Cardiac fibroblast (primary cell): Measurements from ENCODE around the gene VSIG2.
A peak's percentile ranks its signal among the peaks of the same experiment; 100 is the strongest.

Experiments
- DNase-seq, 2 donors: peaks; one replicate each; pipeline versions ENCODE4 v3.0.0 to v3.0.0-alpha.2; 2010; ENCODE audit warnings: low read depth in 2 of 2
- H3K4me3 ChIP-seq, 2 donors: replicated peaks in 1 of 2; 1 replicate in 1 of 2; 2 replicates in 1 of 2; pipeline ENCODE4 v1.5.1; 2011; ENCODE audit warnings: low read depth in 2 of 2, low read length in 2 of 2, mild to moderate bottlenecking in 2 of 2, moderate library complexity in 1 of 2
- CTCF ChIP-seq: IDR thresholded peaks from one replicate; pipeline ENCODE4 v1.5.1; 2011; ENCODE audit warnings: low read depth, mild to moderate bottlenecking, low read length, inconsistent platforms

The VSIG2 gene

GRCh38 chr11:124759266-124760204 lies 7.5 kb upstream of the VSIG2 start:
- peak in 1 of 2 donors; percentile 63 for DNase-seq
- H3K4me3 ChIP-seq: no peak overlapping the region
- no peak for TF ChIP-seq CTCF

- DNase-seq: peak; percentile 63 to 70
- H3K4me3 ChIP-seq: peak overlapping the region; percentile 20 to 38
- peak; percentile 77 for TF ChIP-seq CTCF
Measured at GRCh38 chr11:124758355-124759265, 6.6 kb upstream of the VSIG2 start.

- DNase-seq: no peak
- TF ChIP-seq CTCF: no peak
- no peak overlapping the region for H3K4me3 ChIP-seq
Measured at GRCh38 chr11:124757320-124757719, 5.3 kb upstream of the VSIG2 start.

- no peak overlapping the region for H3K4me3 ChIP-seq
- no peak for TF ChIP-seq CTCF
- no peak for DNase-seq
Measured at GRCh38 chr11:124756753-124757227, 4.7 kb upstream of the VSIG2 start.

GRCh38 chr11:124756033-124756752 lies 4.1 kb upstream of the VSIG2 start:
- no peak for TF ChIP-seq CTCF
- H3K4me3 ChIP-seq: no peak overlapping the region
- DNase-seq: no peak

- no peak for DNase-seq
- H3K4me3 ChIP-seq: no peak overlapping the region
- TF ChIP-seq CTCF: no peak
Measured at GRCh38 chr11:124754710-124755109, 2.7 kb upstream of the VSIG2 start.
